ENCODE results near the gene TOM1. TPM values are rescaled to one million over a fixed set of nuclear protein-coding genes. Genes with fewer than 3 reads are reported as not detected.
A peak's percentile ranks its signal among the peaks of the same experiment; 100 is the strongest.

Gene TOM1
- total and polyA plus RNA-seq, 2 of the 13 experiments (the other 11 are each of a cell fraction or from before 2014, with no cell fraction given) = 30.8 to 87.3 TPM

DNA sequence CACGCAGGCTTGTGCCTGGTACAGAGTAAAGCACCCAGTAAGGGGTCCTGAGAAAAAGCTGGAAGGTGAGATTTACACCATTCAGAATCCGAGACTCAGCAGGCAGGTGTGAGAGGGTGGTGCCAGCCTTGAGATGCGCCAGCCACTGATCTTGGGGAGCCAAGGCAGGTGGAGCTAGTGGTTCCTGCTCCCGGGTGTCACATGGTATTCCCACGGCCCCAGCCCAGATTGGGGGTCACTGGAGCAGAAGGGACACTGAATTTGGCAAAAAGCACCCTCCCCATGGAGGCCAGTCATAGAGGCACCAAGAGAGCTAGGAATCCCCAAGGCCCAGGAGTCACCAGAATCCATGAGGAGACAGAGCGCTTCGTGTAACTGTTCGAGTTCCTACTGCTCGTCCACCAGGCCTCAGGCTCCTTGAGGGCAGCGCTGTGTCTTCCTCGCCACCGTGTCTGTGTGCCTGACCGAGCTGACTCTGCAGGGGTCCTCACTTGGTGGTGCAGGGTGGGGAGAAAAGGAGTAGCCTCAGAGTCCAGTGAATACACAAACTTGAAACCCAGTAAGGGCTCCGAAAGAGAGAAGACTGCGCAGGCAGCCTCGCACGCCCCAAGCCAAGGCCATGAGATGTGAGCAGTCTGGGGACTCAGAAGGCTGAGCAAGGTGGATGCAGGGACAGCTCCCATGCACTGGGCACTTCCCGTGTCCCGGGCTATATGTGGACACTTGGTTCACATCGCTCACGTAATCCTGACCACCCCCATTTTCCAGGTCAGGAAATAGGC, 28.2 kb downstream of the TOM1 start (continued):
- TF ChIP-seq, protein P1, sequence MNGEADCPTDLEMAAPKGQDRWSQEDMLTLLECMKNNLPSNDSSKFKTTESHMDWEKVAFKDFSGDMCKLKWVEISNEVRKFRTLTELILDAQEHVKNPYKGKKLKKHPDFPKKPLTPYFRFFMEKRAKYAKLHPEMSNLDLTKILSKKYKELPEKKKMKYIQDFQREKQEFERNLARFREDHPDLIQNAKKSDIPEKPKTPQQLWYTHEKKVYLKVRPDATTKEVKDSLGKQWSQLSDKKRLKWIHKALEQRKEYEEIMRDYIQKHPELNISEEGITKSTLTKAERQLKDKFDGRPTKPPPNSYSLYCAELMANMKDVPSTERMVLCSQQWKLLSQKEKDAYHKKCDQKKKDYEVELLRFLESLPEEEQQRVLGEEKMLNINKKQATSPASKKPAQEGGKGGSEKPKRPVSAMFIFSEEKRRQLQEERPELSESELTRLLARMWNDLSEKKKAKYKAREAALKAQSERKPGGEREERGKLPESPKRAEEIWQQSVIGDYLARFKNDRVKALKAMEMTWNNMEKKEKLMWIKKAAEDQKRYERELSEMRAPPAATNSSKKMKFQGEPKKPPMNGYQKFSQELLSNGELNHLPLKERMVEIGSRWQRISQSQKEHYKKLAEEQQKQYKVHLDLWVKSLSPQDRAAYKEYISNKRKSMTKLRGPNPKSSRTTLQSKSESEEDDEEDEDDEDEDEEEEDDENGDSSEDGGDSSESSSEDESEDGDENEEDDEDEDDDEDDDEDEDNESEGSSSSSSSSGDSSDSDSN (CRISPR knock-in tag; IDR thresholded peaks at IDR 0.05) = no peak
- TF ChIP-seq HES4 (CRISPR knock-in tag; IDR thresholded peaks at IDR 0.05; ENCODE audit: borderline replicate concordance) (0 out of 2 replicates have a peak, but pooled peaks have one; percentile 31), ZNF557 (CRISPR knock-in tag; IDR thresholded peaks at IDR 0.05) (no peak), ZFY (CRISPR knock-in tag; IDR thresholded peaks at IDR 0.05) (peak; percentile 2; the same call in 1 of the 2 replicates), TP53 (CRISPR knock-in tag; conservative IDR thresholded peaks at IDR 0.05) (no peak), CEBPB (IDR thresholded peaks at IDR 0.05; ENCODE audit: borderline replicate concordance, low read depth, low read length) (no peak), ZNF431 (CRISPR knock-in tag; IDR thresholded peaks at IDR 0.05; ENCODE audit: borderline replicate concordance, low read depth) (no peak)

GRCh38 chr22:35328472-35328885, 28.8 kb downstream of the TOM1 start:
- no TSS peak for BruUV-seq (replicated peaks)
- H4K20me1 ChIP-seq (ENCODE audit: insufficient read depth, low read length) = no peaks in the 10 kb centered on the region
- POLR2A ChIA-PET = interaction anchor here (0.9 to 3.0 kb wide), 6 partner anchors 16 to 70 kb away, joined by 3 to 49 read pairs (median 10); partner anchors contain the start of gene TOM1
- H3K9ac ChIP-seq (ENCODE audit: insufficient read depth, low read depth, low read length) = peak overlapping the region; percentile 46
- peak overlapping the region; percentile 92 for H3K27ac ChIP-seq (ENCODE audit: extremely low read length, insufficient read depth, low read length)
- peak overlapping the region; percentile 57 for H3K4me2 ChIP-seq (ENCODE audit: low read depth, low read length)
- in situ Hi-C loops (cut with HindIII; ENCODE audit: extremely low pct_ligation_motif_present, low pct_unique_long_range_greater_than_20kb) = no loop called here
- intact Hi-C loops (cut with micrococcal nuclease; ENCODE audit: unreplicated experiment) = loop anchor here (1.0 to 5.0 kb wide), 3 partner anchors 16 to 71 kb away; partner anchors contain the start of gene HMGXB4
- ATAC-seq (peak; percentile 97), DNase-seq (ENCODE audit: low spot score) (peak; percentile 96), FAIRE-seq (peak; percentile 95)
- peak overlapping the region in 1 of 3 experiments; percentile 45; a peak in 2 of 6 replicates for H3K4me3 ChIP-seq (replicated peaks in 1 of 3; ENCODE audit: insufficient read depth in 1 of 3, low read depth in 2 of 3, low read length in 3 of 3)
- no peaks in the 10 kb centered on the region for H3K79me2 ChIP-seq (ENCODE audit: insufficient read depth, low read length)
- H3K4me1 ChIP-seq (ENCODE audit: insufficient read depth, low read length) = peaks cover 53% of the 10 kb centered on the region
- 0% methylated on average over 11 of the region's 15 CpGs for WGBS (ENCODE audit: low lambda C conversion rate)
- H2AFZ ChIP-seq (ENCODE audit: low read length) = no peak overlapping the region
- H3K9me3 ChIP-seq (ENCODE audit: low read length) = no peaks in the 10 kb centered on the region
- CTCF ChIA-PET (ENCODE audit: low intra/inter-chr PET ratio, low total read pairs) = no interaction called here
- no peaks in the 10 kb centered on the region for H3K27me3 ChIP-seq (ENCODE audit: control insufficient read depth in 1 of 2, insufficient read depth in 2 of 2, low read length in 2 of 2)
- H3K36me3 ChIP-seq (replicated peaks in 1 of 2; ENCODE audit: control insufficient read depth in 1 of 2, insufficient read depth in 2 of 2, low read length in 2 of 2) = peaks cover 36 to 63% of the 10 kb centered on the region in 2 experiments
- TF ChIP-seq ZNF687 (CRISPR knock-in tag; IDR thresholded peaks at IDR 0.05) (peak; percentile 98), ZNF460 (CRISPR knock-in tag; IDR thresholded peaks at IDR 0.05; ENCODE audit: borderline replicate concordance) (no peak; the same call in 1 of the 2 replicates), ZKSCAN8 (CRISPR knock-in tag; IDR thresholded peaks at IDR 0.05; ENCODE audit: borderline replicate concordance) (peak; percentile 97), ONECUT2 (CRISPR knock-in tag; IDR thresholded peaks at IDR 0.05) (no peak), ZNF501 (CRISPR knock-in tag; IDR thresholded peaks at IDR 0.05) (peak; percentile 98), MAZ (IDR thresholded peaks at IDR 0.05; ENCODE audit: borderline replicate concordance, low read depth, low read length) (peak; percentile 82), MAZ (CRISPR knock-in tag; IDR thresholded peaks at IDR 0.05; ENCODE audit: low read depth) (peak; percentile 93), STAT5B (CRISPR knock-in tag; IDR thresholded peaks at IDR 0.05) (peak; percentile 77; the same call in 1 of the 2 replicates)
